ENCODE data around the gene IER3IP1. TPM values are rescaled to one million over a fixed set of nuclear protein-coding genes. Genes with fewer than 3 reads are reported as not detected.

IER3IP1 gene
- total RNA-seq, 4 donors from 2014 or later: 2.2 to 11.6 (median 5.8) TPM

- no peaks in the 10 kb centered on the region for H3K9me3 ChIP-seq
- intact Hi-C loops (cut with DNase I; ENCODE audit: low total_unique reads) (no loop called here), in situ Hi-C loops (cut with MboI; ENCODE audit: low pct_ligation_motif_present in 1 of 4, low pct_unique_long_range_greater_than_20kb in 1 of 4, low sequenced_read_pairs in 3 of 4) (no loop called here)
- 49 to 68% methylated on average over 5 to 13 of the region's 13 CpGs for WGBS, 2 donors (ENCODE audit: low coverage in 1 of 2)
- DNase-seq: no peak
- no peaks in the 10 kb centered on the region for H3K36me3 ChIP-seq
- peaks cover 6 to 27% (median 16%) of the 10 kb centered on the region in 4 donors for H3K4me1 ChIP-seq
- peak overlapping the region in 3 of 4 donors; percentile 78 to 86 (median 81) for H3K4me3 ChIP-seq
- H3K27me3 ChIP-seq: no peaks in the 10 kb centered on the region
- no peak for TF ChIP-seq CTCF (IDR thresholded peaks at IDR 0.05)
- no peak for TF ChIP-seq POLR2AphosphoS5 (IDR thresholded peaks at IDR 0.05)
- no peak for TF ChIP-seq POLR2A (IDR thresholded peaks at IDR 0.05)
- no peak for TF ChIP-seq EP300 (IDR thresholded peaks at IDR 0.05; ENCODE audit: low read depth)
- H3K27ac ChIP-seq: peak overlapping the region; percentile 84 to 89 (median 86)
These were observed 1.5 kb downstream of the IER3IP1 start for GRCh38 chr18:47174545-47175116.

- Histone ChIP-seq H3K4me1 (peaks cover 6 to 27% (median 16%) of the 10 kb centered on the region in 4 donors), H3K36me3 (no peaks in the 10 kb centered on the region), H3K27me3 (no peaks in the 10 kb centered on the region), H3K4me3 (no peak overlapping the region), H3K27ac (no peak overlapping the region), H3K9me3 (no peaks in the 10 kb centered on the region)
- intact Hi-C loops (cut with DNase I; ENCODE audit: low total_unique reads): no loop called here
- no peak for TF ChIP-seq POLR2AphosphoS5 (IDR thresholded peaks at IDR 0.05)
- TF ChIP-seq CTCF (IDR thresholded peaks at IDR 0.05): no peak
- no peak for TF ChIP-seq EP300 (IDR thresholded peaks at IDR 0.05; ENCODE audit: low read depth)
- TF ChIP-seq POLR2A (IDR thresholded peaks at IDR 0.05): no peak
- DNase-seq: no peak
- 84 to 85% methylated on average over 2 of the region's 2 CpGs for WGBS, 2 donors (ENCODE audit: low coverage in 1 of 2)
- in situ Hi-C loops (cut with MboI; ENCODE audit: low pct_ligation_motif_present in 1 of 4, low pct_unique_long_range_greater_than_20kb in 1 of 4, low sequenced_read_pairs in 3 of 4): no loop called here
These were observed 3.7 kb downstream of the IER3IP1 start for GRCh38 chr18:47172476-47172875.

GRCh38 chr18:47168913-47169312 lies 7.3 kb downstream of the IER3IP1 start:
- Histone ChIP-seq H3K27me3 (no peaks in the 10 kb centered on the region), H3K27ac (no peak overlapping the region), H3K4me1 (peaks cover 0 to 17% (median 7%) of the 10 kb centered on the region in 4 donors), H3K36me3 (no peaks in the 10 kb centered on the region), H3K4me3 (no peak overlapping the region), H3K9me3 (no peaks in the 10 kb centered on the region)
- in situ Hi-C loops (cut with MboI; ENCODE audit: low pct_ligation_motif_present in 1 of 4, low pct_unique_long_range_greater_than_20kb in 1 of 4, low sequenced_read_pairs in 3 of 4) (no loop called here), intact Hi-C loops (cut with DNase I; ENCODE audit: low total_unique reads) (no loop called here)
- no peak for DNase-seq
- WGBS, 2 donors (ENCODE audit: low coverage in 1 of 2): 55 to 86% methylated on average over 1 of the region's 1 CpG
- TF ChIP-seq POLR2A (IDR thresholded peaks at IDR 0.05): no peak
- no peak for TF ChIP-seq EP300 (IDR thresholded peaks at IDR 0.05; ENCODE audit: low read depth)
- TF ChIP-seq CTCF (IDR thresholded peaks at IDR 0.05): no peak
- TF ChIP-seq POLR2AphosphoS5 (IDR thresholded peaks at IDR 0.05): no peak

- Histone ChIP-seq H3K36me3 (no peaks in the 10 kb centered on the region), H3K4me3 (no peak overlapping the region), H3K27ac (no peak overlapping the region), H3K27me3 (no peaks in the 10 kb centered on the region), H3K9me3 (no peaks in the 10 kb centered on the region), H3K4me1 (peaks cover 0 to 13% (median 4%) of the 10 kb centered on the region in 4 donors)
- no peak for TF ChIP-seq POLR2AphosphoS5 (IDR thresholded peaks at IDR 0.05)
- TF ChIP-seq CTCF (IDR thresholded peaks at IDR 0.05): no peak
- DNase-seq: no peak
- intact Hi-C loops (cut with DNase I; ENCODE audit: low total_unique reads): no loop called here
- in situ Hi-C loops (cut with MboI; ENCODE audit: low pct_ligation_motif_present in 1 of 4, low pct_unique_long_range_greater_than_20kb in 1 of 4, low sequenced_read_pairs in 3 of 4): no loop called here
These were observed 7.7 kb downstream of the IER3IP1 start for GRCh38 chr18:47168509-47168908.
